Adrenal gland (tissue), 12 donors: Measurements from ENCODE around the gene PDCD4. TPM values are rescaled to one million over a fixed set of nuclear protein-coding genes. Genes with fewer than 3 reads are reported as not detected.

Source experiments
- DNase-seq, 7 donors: peaks; one replicate each; pipeline ENCODE4 v3.0.0-alpha.2; 2019 to 2020
- H3K27ac ChIP-seq, 5 donors: fragments of 200-600 bp; sonication (generic) in 4 of 5; 1 replicate in 3 of 5; 2 replicates in 2 of 5; pipeline versions ENCODE4 v1.5.1 to v1.8.0; 2016 to 2020; ENCODE audit warnings: mild to moderate bottlenecking in 1 of 5
- H3K27me3 ChIP-seq: fragments of 200-600 bp; 2 replicates; pipeline ENCODE4 v1.8.0; 2021
- H3K36me3 ChIP-seq, 2 donors: fragments of 200-600 bp; replicated peaks in 1 of 2; 1 replicate in 1 of 2; 2 replicates in 1 of 2; pipeline versions ENCODE4 v1.5.1 to v1.8.0; 2018 to 2022
- H3K4me1 ChIP-seq, 2 donors: fragments of 200-600 bp; replicated peaks in 1 of 2; 1 replicate in 1 of 2; 2 replicates in 1 of 2; pipeline versions ENCODE4 v1.5.1 to v1.8.0; 2018 to 2021
- H3K4me3 ChIP-seq, 4 donors: fragments of 200-600 bp; sonication (generic) in 3 of 4; one replicate each; pipeline ENCODE4 v1.5.1; 2016 to 2018
- H3K9me3 ChIP-seq, 3 donors: fragments of 200-600 bp; sonication (generic) in 1 of 3; replicated peaks in 1 of 3; 1 replicate in 2 of 3; 2 replicates in 1 of 3; pipeline versions ENCODE4 v1.5.1 to v1.8.0; 2016 to 2021
- POLR2A ChIP-seq, 2 donors: fragments of 450-650 bp; IDR thresholded peaks; one replicate each; pipeline ENCODE4 v1.6.1; 2017; ENCODE audit warnings: antibody characterized with exemption in 2 of 2, mild to moderate bottlenecking in 2 of 2, moderate library complexity in 1 of 2
- WGBS, 4 donors: extraction: QIAGEN DNeasy Blood & Tissue Kit in 2 of 4; methylation state at CpG; one replicate each; pipeline versions ENCODE4 v1.1.5 to v1.1.7; 2013 to 2017; 5-methylcytosine and 5-hydroxymethylcytosine counted together
- intact Hi-C, 2 donors: fragments of 100-400 bp; cut with DNase I; formaldehyde crosslinking; loops; one replicate each; pipeline versions ENCODE4 v1.14.1 to v1.15.0; 2022 to 2023
- polyA plus RNA-seq, 3 donors: library from polyadenylated mRNA; stranded (reverse); fragments of 200-250 nt in 2 of 3; fragments of 350-450 nt in 1 of 3; fragmentation: Illumina TruSeq in 1 of 3; extraction: RNeasy Lipid Tissue Mini Kit (QIAGEN cat#74804) in 1 of 3; gene quantifications; one replicate each; pipeline ENCODE4 v1.2.3, GENCODE V29; 2013 to 2014
- total RNA-seq, 9 donors: library from RNA; depleted of rRNA in 4 of 9; stranded (reverse); fragments of >200 nt in 4 of 9; fragments of 120-200 nt in 1 of 9; fragmentation: NEBNext Ultra II Directional in 1 of 9; extraction: Animal tissue kit (Norgen Biotek cat#: 25700) in 1 of 9; gene quantifications; one replicate each; pipeline versions ENCODE4 v1.1.0 to v1.2.4, GENCODE V29; 2013 to 2023
- TF ChIP-seq, protein P1 (sequence below), 6 experiments: fragments of 450-650 bp in 4 of 6; fragments of 200-600 bp in 2 of 6; sonication (generic) in 1 of 6; IDR thresholded peaks; 1 replicate in 5 of 6; 2 replicates in 1 of 6; pipeline versions ENCODE4 v1.5.1 to v1.8.0; 2016 to 2021; ENCODE audit warnings: antibody characterized with exemption in 6 of 6, mild to moderate bottlenecking in 2 of 6, moderate library complexity in 1 of 6
- donor health status: healthy with polysubstance abuse.
- donor health status: Bipolar disorder and iron deficiency.
- donor health status: DM: yes; HTN: yes; CAD: no.
- donor health status: DM: no; HTN: no; CAD: no.
- donor health status: DM: no; HTN: no; CAD: no.
- donor health status: DM: yes; HTN: yes; CAD: no.

PDCD4 gene
- total and polyA plus RNA-seq, 12 donors: 16.8 to 150 (median 44.8) TPM

GRCh38 chr10:110859206-110859972 is 12.3 kb upstream of the PDCD4 start:
- Histone ChIP-seq H3K9me3 (no peaks in the 10 kb centered on the region), H3K27ac (peak overlapping the region in 4 of 5 donors; percentile 25 to 85 (median 50)), H3K36me3 (no peaks in the 10 kb centered on the region), H3K4me3 (no peak overlapping the region), H3K4me1 (peaks cover 11 to 28% of the 10 kb centered on the region in 2 donors), H3K27me3 (no peaks in the 10 kb centered on the region)
- TF ChIP-seq, protein P1, sequence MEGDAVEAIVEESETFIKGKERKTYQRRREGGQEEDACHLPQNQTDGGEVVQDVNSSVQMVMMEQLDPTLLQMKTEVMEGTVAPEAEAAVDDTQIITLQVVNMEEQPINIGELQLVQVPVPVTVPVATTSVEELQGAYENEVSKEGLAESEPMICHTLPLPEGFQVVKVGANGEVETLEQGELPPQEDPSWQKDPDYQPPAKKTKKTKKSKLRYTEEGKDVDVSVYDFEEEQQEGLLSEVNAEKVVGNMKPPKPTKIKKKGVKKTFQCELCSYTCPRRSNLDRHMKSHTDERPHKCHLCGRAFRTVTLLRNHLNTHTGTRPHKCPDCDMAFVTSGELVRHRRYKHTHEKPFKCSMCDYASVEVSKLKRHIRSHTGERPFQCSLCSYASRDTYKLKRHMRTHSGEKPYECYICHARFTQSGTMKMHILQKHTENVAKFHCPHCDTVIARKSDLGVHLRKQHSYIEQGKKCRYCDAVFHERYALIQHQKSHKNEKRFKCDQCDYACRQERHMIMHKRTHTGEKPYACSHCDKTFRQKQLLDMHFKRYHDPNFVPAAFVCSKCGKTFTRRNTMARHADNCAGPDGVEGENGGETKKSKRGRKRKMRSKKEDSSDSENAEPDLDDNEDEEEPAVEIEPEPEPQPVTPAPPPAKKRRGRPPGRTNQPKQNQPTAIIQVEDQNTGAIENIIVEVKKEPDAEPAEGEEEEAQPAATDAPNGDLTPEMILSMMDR (IDR thresholded peaks at IDR 0.05): no peak
- no peak for TF ChIP-seq POLR2A (IDR thresholded peaks at IDR 0.05)
- 48 to 79% (median 70%) methylated on average over 4 to 6 of the region's 6 CpGs for WGBS, 4 donors
- intact Hi-C loops: no loop called here
- DNase-seq: no peak

DNA sequence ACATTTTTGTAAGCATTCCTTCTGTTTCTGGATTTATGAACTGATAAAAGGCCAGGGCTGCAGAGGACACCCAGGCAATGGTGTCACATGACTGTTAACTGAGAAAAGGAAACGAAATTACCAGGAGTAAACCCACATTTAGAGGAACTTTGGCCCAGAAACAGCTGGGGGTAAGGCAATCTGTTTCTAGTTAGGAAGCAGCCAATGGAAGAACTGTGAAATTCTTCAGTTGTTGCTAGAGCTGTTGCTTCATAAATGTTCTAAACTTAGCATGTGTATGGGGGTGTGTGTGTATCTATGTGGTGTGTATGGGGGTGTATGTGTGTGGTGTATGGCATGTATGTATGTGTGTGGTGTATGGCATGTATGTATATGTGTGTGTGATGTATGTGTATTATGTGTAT is 11.8 kb upstream of the PDCD4 start:
- no peaks in the 10 kb centered on the region for H3K27me3 ChIP-seq
- H3K27ac ChIP-seq: peak overlapping the region in 3 of 5 donors; percentile 29 to 85 (median 72)
- no peaks in the 10 kb centered on the region for H3K36me3 ChIP-seq
- H3K4me1 ChIP-seq: peaks cover 11 to 31% of the 10 kb centered on the region in 2 donors
- peak in 1 of 7 donors; percentile 34 for DNase-seq
- no peak overlapping the region for H3K4me3 ChIP-seq
- TF ChIP-seq, protein P1 (IDR thresholded peaks at IDR 0.05): no peak
- TF ChIP-seq POLR2A (IDR thresholded peaks at IDR 0.05): no peak
- WGBS, 4 donors: 37 to 52% (median 42%) methylated on average over 1 of the region's 1 CpG
- intact Hi-C loops: no loop called here
- no peaks in the 10 kb centered on the region for H3K9me3 ChIP-seq

DNA sequence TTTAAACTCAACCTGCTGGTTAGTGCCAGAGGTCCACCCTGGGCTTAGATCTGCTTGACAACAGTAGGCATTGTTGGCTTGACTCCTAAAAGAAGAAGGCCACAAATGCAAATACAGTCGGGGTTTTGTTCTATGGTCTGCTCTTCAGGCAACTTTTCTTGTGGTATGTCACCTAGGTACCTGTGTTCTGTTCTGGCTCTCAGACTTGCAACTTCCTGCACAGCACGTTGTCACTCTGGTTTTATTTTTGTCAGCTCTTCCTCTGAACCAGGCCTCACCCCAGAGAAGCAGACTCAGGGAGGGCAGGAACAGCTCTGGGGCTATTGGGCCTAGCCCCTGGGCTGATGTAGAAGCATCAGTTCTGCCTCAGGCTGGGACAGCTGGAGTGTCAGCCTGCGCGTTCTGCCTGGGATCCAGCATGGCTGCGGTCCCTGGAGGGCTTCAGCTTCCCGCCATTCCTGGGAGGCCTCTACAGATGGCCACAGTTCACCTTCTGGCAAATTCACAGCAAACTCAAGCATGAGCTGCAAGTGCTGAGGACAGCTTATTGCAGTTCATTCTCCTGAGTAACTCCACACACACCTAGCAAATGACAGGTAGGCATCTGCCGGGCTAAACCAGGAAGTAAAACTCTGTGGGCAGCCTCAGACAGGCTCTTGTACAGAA is 11.0 kb upstream of the PDCD4 start:
- Histone ChIP-seq H3K27ac (peak overlapping the region in 2 of 5 donors; percentile 62 to 85), H3K9me3 (no peaks in the 10 kb centered on the region), H3K27me3 (no peaks in the 10 kb centered on the region), H3K4me1 (peaks cover 11 to 38% of the 10 kb centered on the region in 2 donors), H3K36me3 (no peaks in the 10 kb centered on the region), H3K4me3 (no peak overlapping the region)
- 78 to 90% (median 82%) methylated on average over 3 to 7 of the region's 7 CpGs for WGBS, 4 donors
- intact Hi-C loops: no loop called here
- TF ChIP-seq POLR2A (IDR thresholded peaks at IDR 0.05): no peak
- TF ChIP-seq, protein P1 (IDR thresholded peaks at IDR 0.05): no peak
- DNase-seq: no peak

- TF ChIP-seq, protein P1 (IDR thresholded peaks at IDR 0.05): no peak
- no peak for TF ChIP-seq POLR2A (IDR thresholded peaks at IDR 0.05)
- H3K27me3 ChIP-seq: no peaks in the 10 kb centered on the region
- peaks cover 11 to 44% of the 10 kb centered on the region in 2 donors for H3K4me1 ChIP-seq
- 93 to 97% (median 96%) methylated on average over 2 of the region's 2 CpGs for WGBS, 4 donors
- no peaks in the 10 kb centered on the region for H3K9me3 ChIP-seq
- H3K27ac ChIP-seq: peak overlapping the region in 2 of 5 donors; percentile 62 to 85
- DNase-seq: no peak
- intact Hi-C loops: no loop called here
- H3K36me3 ChIP-seq: no peaks in the 10 kb centered on the region
- no peak overlapping the region for H3K4me3 ChIP-seq
Observed at GRCh38 chr10:110861476-110861875, 10.3 kb upstream of the PDCD4 start.
